SHP77 treated with DMSO at 0.1 percent for 48 hours (cell line): Measurements from ENCODE around the gene ANAPC1.
"Not testable (repeated sequence)": the region's sequence is repeated elsewhere in the genome, so short reads cannot be mapped to it uniquely, and the experiment has no call there.

Experiments
- DNase-seq: peaks from one replicate; lab custom pipeline; 2025; lab: John Stamatoyannopoulos, UW

ANAPC1 gene

GRCh38 chr2:111812970-111813622, 70.9 kb downstream of the ANAPC1 start:
- not testable (repeated sequence) for DNase-seq

- DNase-seq = not testable (repeated sequence)
These were observed 93.4 kb downstream of the ANAPC1 start for GRCh38 chr2:111790633-111791032.

- DNase-seq = not testable (repeated sequence)
These were observed 99.9 kb downstream of the ANAPC1 start for GRCh38 chr2:111784081-111784480.

DNA sequence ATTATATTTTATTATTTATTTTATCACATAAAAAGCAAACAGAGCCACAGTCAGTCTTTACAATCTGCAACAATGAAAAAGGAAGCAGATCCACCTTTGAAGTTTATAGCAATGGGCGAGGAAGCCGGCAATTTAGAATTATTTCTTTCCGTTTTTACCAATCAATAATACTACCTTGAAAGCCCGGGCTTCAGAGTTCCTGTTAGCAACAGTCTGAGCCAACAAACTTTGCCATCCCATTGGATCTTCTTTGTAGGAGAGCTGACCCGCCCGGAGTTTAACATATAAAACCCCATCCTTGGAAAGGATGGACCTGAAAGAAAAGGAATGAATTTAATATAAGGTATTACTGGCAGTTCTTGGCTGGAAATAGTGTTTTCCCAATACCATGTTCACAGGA, 101.8 kb downstream of the ANAPC1 start:
- DNase-seq = not testable (repeated sequence)

- not testable (repeated sequence) for DNase-seq
These were observed 102.4 kb downstream of the ANAPC1 start for GRCh38 chr2:111781443-111782094.

- not testable (repeated sequence) for DNase-seq
These were observed 106.8 kb downstream of the ANAPC1 start for GRCh38 chr2:111777155-111777554.

- not testable (repeated sequence) for DNase-seq
These were observed 107.7 kb downstream of the ANAPC1 start for GRCh38 chr2:111776296-111776695.

DNA sequence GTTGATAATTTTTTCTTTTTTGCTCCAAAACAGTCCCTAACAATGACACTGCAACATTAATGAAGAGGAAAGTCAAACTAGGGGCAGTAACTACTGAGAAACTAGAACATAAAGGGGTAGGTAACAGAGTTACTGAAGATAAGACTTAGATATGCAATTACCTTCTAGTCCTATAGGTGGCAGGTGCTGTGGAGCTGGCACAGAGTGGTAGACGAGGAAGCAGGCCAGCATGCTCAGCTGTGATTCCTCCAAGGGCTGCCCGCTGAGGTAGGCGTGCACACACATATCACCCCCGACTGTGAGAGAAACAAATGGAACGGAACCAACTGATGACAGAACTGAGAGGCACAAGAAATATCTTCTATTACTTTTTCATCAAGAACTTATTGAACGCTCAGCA, 111.8 kb downstream of the ANAPC1 start:
- not testable (repeated sequence) for DNase-seq

DNA sequence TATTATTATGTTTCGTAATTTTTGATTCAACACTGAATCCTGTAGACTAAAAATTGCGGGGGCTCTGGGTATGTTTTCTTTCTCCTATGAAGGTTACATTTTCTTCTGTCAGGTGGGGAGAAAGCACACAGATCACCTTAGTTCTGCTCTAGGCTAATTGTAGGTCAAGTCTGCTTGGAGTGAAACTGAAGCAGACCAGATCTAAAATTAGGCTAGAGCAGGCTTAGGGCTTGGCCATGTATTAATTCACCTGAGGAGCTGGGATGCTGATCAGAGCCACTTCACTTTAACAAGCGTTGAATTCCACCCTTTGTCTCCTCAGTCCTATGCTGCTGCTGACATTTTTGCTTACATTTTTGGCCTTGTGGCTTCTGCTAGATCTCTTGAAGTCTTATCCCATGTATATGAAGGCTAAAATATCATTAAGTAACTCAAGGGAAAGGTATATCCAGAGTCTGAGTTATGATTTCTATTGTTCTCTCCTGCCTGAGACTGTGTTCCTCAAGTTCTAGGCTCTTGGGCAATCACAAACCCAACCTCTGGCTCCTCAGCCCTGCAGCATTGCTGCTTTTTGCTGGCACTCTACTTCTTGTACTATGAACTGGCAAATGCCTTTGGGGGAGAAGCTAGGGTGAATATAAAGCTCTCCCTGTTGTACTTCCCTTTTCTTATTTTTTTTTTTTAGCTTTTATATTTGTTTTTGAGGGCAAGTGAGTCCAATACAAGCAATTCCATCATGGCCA, 112.9 kb downstream of the ANAPC1 start:
- DNase-seq = not testable (repeated sequence)

- not testable (repeated sequence) for DNase-seq
These were observed 115.5 kb downstream of the ANAPC1 start for GRCh38 chr2:111768266-111769190.

- not testable (repeated sequence) for DNase-seq
These were observed 116.9 kb downstream of the ANAPC1 start for GRCh38 chr2:111767087-111767486.

DNA sequence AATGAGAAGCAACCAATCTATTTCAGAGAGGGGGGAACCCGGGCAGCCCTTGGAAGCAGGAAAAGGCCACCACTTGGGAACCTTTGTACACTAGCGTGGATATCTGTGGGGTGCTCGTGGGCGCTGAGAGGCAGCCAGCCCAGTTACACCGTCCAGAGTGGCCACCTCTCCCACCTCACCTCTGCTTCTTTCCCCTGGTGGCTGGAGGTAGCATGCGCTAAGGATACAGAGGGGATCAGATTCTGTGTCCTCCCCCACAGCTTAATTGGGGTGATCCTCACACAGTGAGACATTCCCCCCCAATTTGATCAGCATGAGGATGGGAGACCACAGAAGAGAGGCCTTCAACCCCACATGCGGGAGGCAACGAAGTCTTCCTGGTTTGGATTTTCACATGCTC, 117.7 kb downstream of the ANAPC1 start:
- DNase-seq = not testable (repeated sequence)

DNA sequence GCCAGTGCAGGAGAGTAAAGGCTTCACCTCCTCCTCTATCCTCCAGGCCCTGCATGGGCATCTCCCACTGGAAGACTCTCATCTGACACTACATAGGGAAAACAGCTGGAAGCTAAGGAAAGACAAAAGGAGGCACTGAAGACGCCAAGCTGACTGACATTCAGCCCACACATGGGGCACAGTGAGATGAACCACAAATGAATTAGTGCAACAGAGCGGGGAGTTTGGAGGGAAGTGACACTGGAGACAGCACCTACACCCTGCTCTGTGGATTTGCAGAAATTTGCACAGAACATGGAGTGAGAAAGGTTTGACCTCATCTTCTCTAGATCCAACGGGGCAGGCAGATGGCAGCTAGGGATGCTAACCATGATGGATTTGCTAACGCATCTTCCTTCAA, 119.8 kb downstream of the ANAPC1 start:
- DNase-seq = not testable (repeated sequence)

DNA sequence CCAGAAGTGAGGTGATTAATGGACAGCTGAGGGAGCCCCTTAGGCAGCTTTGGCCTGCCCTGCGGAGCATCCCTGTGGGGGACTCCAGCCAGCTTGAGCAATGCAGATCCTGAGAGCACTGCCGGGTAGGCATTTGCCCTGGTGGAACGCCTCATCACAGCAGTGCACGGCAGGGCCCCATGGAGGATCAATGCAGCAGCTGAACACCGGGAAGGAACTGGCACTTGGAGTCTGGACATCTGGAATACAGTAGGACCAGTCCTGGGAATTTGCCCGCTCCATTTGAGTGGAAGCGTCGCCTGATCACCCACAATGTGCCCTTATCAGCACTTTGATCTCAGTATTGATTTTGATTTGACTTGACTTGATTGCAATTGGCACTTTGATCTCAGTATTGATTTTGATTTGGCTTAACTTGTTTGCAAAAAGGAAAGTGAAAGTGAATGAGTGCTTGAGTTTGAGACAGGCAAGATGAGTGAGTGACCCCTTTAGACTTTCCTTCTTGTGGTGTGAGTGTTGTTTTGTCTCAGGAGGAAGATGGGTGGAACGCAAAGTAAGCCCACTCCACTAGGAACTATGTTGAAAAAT, 123.2 kb downstream of the ANAPC1 start:
- DNase-seq = not testable (repeated sequence)

- DNase-seq = not testable (repeated sequence)
These were observed 131.5 kb downstream of the ANAPC1 start for GRCh38 chr2:111752533-111752932.

DNA sequence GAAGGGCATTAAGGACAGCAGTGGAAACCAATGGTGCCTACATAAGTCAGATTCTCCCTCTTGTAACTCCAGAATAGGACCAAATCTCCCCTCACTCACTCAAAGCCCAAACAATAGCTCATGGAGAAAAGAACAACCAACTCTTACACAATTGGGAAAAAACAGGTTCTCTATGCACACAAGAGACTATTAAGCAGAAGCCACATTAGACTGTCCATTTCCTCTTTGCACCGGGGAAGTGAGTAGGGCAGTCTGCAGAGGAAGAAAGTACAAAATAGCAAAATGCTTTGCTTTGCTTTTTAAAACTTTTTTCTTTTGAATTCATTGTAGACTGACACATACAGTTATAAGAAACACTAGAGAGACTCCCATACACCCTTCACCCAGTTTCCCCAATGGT, 133.4 kb downstream of the ANAPC1 start:
- not testable (repeated sequence) for DNase-seq

DNA sequence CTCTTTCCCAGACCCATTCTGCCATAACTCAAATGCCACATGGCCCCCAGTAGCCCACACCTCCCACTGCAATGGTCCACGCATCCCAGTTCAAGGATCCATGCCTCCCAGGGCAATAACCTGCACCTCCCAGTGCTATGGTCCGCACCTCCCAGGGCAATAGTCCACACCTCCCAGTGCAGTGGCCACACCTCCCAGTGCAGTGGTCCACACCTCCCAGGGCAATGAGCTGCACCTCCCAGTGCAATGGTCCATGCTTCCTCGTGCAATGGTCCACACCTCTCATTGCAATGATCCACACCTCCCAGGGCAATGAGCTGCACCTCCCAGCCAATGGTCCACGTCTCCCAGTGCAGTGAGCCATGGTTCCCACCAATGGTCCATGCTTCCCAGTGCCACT, 135.6 kb downstream of the ANAPC1 start:
- DNase-seq = not testable (repeated sequence)

DNA sequence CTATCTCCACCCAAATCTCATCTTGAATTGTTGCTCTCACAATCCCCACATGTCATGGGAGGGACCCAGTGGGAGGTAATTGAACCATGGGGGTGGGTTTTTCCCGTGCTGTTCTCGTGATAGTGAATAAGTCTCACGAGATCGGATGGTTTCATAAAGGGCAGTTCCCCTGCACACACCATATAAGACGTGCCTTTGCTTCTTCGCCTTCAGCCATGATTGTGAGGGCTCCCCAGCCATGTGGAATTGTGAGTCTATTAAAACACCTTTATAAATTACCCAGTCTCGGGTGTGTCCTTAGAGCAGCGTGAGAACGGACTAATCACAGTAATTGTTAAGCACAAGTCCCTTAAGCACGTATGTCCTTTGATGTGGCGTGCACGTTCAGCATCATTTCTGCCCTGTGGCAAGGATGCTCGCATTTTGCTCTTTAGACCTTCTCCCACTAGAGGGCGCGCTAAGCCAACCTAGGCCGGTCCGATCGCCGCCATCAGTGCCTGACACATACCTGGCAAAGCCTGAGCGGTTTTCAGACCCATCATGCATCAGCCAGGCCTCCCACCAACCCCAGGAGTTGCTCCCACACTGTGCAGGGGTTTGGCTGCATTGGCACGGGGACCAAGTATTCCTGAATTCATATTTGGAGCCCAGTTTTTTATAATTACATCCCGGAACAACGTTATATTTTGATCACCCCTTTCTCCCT, 136.4 kb downstream of the ANAPC1 start:
- DNase-seq = not testable (repeated sequence)

GRCh38 chr2:111744751-111745150, 139.2 kb downstream of the ANAPC1 start:
- not testable (repeated sequence) for DNase-seq

GRCh38 chr2:111741517-111741916, 142.5 kb downstream of the ANAPC1 start:
- DNase-seq = not testable (repeated sequence)
